ENCODE data around the gene CEP63.

Gene CEP63

DNA sequence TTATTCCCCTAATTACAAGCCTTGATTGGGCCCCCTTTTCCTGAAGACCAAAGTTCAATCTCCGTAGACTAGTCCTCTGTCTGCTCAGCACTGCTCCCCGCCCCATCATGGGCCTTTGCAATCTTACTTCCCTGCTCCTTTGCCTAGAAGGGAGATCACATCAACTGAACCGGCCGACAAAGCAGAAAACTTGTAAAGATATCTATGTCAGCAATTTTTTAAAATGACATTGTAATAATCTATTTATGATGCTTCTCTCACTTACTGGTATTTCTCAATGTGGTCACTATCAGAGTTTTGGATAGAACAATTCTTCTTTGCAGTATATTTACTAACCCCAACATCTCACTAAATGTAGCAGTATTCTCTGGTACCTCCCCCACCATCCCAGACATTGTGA, 17.3 kb upstream of the CEP63 start:
- DNase-seq (ENCODE audit: low spot score): no peak

GRCh38 chr3:134471521-134472193, 14.2 kb upstream of the CEP63 start:
- no peak for DNase-seq (ENCODE audit: low spot score)

GRCh38 chr3:134472831-134473230, 13.0 kb upstream of the CEP63 start:
- no peak for DNase-seq (ENCODE audit: low spot score)

DNA sequence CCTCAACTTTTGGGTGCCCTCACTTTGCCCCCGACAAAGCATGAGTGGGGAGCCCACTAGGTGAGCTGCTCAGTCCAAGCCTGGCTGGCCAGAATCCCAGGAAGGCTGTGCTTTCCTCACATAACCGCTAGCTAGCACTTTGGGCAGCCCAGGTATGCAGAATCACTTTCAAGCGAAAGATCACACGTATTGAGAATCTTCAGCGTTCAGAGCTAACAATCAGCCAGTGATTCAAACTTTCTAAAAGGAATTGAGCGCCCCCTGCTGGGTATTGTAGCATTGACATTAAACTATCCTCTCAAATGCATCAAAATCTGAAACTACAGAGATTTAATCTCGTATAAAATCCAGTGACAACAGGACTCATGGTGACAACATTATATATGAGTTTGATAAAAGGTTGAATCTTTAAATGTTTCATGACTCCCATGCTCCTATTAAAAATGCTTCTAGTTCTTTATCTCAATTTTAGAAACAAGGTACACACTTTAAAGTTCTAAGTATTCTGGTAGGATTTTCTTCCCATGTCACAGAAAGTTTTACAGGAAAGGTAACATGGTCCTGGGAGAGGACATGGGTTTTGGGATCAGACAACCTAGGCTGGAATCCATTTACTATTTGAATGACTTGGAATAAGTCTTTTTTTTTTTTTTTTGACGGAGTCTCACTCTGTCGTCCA, 11.8 kb upstream of the CEP63 start:
- DNase-seq (ENCODE audit: low spot score): peak; percentile 82

DNA sequence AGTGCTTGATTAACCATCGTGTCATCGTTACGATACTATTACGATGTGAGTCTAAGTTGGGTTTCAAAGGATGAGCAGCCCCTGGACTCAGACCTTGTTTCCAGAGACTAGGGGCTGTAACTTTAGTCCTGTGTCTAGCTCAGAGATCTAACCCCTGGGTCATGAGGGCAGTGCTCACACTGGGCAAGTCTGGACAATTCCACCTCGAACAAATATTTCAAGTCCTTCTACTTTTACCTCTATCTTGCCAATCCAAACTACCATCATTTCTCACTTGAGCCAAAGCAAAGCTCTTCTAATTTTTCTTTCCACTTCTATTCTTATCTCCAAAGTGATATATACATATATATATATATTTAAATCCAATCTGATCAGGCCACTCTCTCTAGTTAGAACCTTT, 10.9 kb upstream of the CEP63 start:
- DNase-seq (ENCODE audit: low spot score): no peak

GRCh38 chr3:134476306-134476705, 9.6 kb upstream of the CEP63 start:
- DNase-seq (ENCODE audit: low spot score): no peak

- DNase-seq (ENCODE audit: low spot score): no peak
Measured at GRCh38 chr3:134477002-134477401, 8.9 kb upstream of the CEP63 start.

DNA sequence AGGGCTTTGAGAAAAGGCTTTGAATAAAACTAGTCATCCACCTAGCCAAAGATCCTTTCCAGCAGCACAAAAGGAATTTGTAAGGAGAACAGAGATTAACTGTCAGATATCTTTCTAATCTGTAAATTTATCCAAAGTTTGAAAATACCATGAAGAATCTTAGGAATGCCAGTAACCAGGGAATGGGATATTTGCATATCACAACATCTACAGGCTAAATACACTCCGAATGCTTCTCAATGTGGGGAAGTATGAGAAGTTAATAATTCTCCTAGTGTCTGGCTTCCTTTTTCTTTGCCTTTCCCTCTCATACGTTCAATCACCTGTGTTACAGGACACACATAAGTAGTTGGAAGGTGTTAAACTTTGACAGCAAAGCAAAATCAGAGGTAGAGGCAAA, 7.9 kb upstream of the CEP63 start:
- no peak for DNase-seq (ENCODE audit: low spot score)

GRCh38 chr3:134480546-134480945, 5.3 kb upstream of the CEP63 start:
- no peak for DNase-seq (ENCODE audit: low spot score)

DNA sequence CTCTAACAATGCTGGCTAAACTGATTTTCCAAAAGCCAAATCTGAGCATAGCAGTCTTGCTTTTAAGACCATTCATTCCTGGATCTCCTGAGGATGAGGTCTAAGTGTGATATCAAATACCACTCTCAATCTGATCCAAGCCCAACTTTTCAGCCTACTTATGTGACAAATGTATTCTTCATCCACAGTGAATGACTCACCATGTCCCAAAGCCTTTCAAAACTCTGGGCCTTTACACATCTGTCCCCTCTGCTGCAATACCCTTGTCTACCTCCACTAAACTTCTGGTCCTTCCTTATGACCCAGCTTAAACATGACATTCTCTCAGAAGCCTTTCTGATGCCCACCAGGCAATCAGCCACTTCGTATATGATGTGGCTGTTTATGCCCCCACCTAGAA, 4.7 kb upstream of the CEP63 start:
- no peak for DNase-seq (ENCODE audit: low spot score)

- DNase-seq (ENCODE audit: low spot score): no peak
Measured at GRCh38 chr3:134482622-134483021, 3.2 kb upstream of the CEP63 start.

DNA sequence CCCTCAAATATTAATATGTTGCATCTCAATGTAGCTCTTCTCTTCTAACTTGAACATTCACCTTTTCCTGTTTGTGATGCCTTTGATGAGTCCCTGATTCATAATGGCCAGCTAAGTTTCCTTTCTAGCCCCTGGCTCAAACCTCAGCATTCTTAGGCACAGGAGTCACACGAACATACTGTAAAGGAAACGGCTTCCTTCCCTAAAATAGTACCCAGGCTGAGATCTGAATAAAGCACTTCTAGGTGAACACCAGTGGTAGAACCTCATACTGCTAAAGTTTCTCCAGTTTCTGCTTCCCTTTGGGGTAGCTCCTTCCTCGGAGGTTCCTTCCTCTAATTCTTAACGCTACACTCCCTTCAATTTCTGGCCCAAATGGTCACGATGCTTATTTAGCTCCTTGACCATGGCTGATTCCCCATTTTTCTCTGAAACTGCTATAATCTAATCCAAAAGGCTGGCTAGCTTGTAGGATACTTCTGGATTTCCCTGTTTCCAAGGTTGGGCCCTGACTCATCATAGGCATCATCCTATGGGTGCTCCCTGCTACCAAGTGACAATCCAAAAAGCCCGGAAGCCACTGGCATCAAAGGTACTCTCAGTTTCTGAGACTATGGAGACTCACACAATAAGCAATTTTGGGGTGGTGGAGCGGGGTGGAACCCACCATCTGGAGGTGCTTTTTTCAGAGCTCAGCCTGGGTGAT, 2.5 kb upstream of the CEP63 start:
- DNase-seq (ENCODE audit: low spot score): no peak

DNA sequence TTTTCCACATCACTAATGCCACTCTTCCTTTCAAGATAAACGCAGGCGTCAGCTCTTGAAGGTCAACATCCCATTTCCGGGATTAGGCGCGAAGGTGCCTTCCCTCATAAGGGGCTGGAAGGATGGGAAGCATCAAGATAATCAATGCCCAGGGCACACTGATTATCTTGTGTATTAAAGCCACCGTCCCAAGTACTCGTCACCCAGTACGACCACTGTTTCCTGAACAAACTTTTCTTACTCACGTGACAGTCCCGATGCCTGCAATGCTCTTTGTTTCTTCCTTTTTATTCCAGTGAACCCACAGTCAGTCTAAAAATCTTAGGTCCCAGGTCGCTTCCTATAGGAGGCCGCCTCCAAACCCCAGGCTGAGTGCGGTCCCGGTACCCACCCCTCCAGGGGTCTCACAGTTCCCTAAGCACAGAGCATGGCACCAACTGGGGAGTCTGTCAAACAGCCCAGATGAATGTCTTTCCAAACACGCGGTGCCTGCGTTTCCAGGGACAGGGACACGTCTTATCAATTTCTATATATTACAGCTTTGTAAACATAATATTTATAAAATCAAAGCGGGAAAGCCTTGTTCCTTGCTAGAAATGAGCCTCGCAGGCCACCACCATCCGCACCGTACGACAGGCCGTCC, 661 bp upstream of the CEP63 start:
- DNase-seq (ENCODE audit: low spot score): peak; percentile 76

DNA sequence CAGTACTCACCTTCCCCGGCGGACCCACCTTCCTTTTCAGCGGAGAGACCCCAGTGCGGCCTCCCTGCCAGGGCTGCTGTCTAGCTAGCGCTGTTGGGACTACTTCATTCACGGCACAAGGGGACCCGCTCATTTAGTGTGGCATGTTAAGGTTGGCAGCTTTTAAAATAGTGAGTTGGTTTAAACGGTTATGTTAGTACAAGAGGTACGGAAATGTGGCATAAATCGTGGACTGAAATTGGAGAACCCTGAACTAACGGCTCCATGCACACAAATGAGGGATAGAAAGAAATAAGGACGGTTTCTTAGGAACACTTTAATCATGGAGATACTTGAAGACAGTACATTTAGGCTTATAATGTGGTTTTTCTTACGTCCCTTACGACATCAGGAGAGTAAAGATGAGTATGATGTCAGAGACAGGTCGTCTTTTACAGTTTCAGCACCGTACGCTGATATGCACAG, 752 bp downstream of the CEP63 start:
- no peak for DNase-seq (ENCODE audit: low spot score)

GRCh38 chr3:134487406-134487805, 1.5 kb downstream of the CEP63 start:
- DNase-seq (ENCODE audit: low spot score): no peak

DNA sequence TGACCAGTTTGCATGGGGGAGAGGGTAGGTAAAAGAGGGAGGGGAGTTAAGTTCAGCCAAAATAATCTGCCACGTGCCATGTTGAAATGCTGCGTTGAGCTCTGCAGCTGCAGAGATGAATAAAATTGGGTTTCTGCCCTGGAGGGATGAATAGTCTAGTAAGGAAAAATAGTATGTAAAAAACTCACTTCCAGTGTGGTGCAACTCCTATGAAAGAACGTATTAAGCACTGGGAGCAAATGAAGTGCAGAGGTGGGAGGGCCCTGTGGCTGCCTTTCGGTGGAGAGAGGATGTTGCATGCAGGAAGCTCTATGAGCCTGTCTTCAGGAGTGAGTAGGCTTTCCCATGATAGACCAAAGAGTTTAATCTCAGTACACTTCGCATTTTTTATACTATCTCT, 8.6 kb downstream of the CEP63 start:
- DNase-seq (ENCODE audit: low spot score): no peak

DNA sequence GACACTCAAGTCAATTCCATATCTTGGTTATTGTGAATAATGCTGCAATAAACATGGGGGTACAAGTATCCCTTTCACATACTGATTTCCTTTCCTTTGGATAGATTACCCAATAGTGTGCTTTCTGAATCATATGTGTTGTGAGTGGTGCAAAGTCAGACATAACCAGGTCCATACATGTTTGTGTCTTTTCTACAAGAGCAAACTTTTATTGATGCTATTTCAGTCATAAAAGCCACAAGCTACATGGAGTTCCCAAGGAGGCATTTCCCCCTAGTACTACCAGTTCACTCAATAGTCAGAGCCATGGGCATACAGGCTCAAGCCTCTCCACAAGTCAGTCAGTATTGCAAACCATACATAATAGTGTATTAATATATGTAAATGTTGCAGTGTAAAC, 10.1 kb downstream of the CEP63 start:
- no peak for DNase-seq (ENCODE audit: low spot score)

DNA sequence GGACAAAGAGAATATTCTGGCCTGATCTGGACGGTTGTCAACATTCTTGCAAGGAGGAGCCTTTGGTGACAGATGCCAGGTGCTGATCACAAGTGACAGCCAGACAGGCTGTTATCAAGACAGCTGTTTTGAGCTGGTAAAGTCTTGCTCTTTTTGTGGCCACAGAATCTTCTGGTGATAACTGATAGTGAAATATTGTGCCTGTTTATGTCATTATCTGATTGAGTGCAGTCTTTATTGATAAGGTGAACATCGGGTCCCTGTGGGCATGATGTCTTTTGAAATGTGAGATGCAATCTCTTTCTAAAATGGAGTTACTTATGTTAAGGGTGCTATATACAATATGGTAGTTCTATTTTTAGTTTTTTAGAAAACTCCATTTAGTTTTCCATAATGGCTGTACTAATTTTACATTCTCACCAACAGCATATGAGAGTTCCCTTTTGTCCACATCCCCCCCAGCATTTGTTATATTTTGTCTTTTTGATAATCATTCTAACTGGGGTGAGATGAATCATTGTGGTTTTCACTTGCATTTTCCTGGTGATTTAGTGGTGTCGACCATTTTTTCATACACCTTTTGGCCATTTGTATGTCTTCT, 10.7 kb downstream of the CEP63 start:
- DNase-seq (ENCODE audit: low spot score): no peak

- DNase-seq (ENCODE audit: low spot score): no peak
Measured at GRCh38 chr3:134503266-134503665, 17.4 kb downstream of the CEP63 start.

GRCh38 chr3:134504132-134504531, 18.3 kb downstream of the CEP63 start:
- DNase-seq (ENCODE audit: low spot score): no peak

DNA sequence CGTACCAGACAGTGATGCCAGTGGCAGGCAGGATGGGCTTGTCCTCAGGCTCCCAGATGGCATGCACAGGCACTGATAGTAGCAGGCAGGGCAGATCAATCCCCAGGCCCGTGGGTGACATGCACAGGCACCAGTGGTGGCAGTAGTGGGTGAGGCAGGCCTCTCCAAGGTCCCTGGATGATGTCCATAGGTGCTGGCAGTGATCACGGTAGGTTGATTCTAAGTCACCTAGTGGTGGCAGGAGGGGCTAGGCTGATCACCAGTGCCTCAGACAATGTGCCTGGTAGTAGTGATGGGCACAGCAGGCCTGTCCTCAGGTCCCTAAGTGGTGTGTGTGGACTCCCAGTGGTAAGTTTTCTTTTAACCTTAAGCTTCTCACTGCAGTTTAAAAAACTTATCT, 19.6 kb downstream of the CEP63 start:
- DNase-seq (ENCODE audit: low spot score): no peak

DNA sequence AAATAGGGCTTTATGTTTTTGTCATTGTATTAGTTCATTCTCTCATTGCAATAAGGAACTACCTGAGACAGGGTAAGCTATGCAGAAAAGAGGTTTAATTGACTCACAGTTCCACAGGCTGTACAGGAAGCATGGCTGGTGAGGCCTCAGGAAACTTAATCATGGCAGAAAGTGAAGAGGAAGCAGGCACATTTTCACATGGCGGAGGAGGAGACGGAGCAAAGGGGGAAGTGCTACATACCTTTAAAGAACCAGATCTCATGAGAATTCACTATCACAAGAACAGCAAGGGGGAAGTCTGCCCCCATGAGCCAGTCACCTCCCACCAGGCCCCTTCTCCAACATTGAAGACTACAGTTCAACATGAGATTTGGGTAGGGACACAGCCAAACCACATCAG, 25.6 kb downstream of the CEP63 start:
- no peak for DNase-seq (ENCODE audit: low spot score)
